Muscle of back (tissue), 13 donors: ENCODE results near the gene BBS12. TPM values are rescaled to one million over a fixed set of nuclear protein-coding genes. Genes with fewer than 3 reads are reported as not detected.

ENCODE experiments used
- DNase-seq, 3 donors: peaks; one replicate each; pipeline versions ENCODE4 v3.0.0 to v3.0.0-alpha.2; 2013
- long read RNA-seq, 9 donors: transcript quantifications; one replicate each; lab custom pipeline, GENCODE V29; 2026
- polyA plus RNA-seq, 10 donors: library from polyadenylated mRNA; unstranded; fragments of 120-200 nt; gene quantifications; one replicate each; pipeline ENCODE4 v1.2.1, GENCODE V29; 2013; ENCODE audit not compliant: insufficient read length in 10 of 10

BBS12 gene
- 1 to 10 TPM; 3.3 to 4.8 (median 4.1) TPM for polyA plus RNA-seq
- long read RNA-seq, donor 1, partial matches to known transcripts = 0 of 2 reads
- long read RNA-seq, donor 1, other reads (novel, unspliced or antisense) = 0 of 2 reads
- long read RNA-seq, donor 2, partial matches to known transcripts = 0 of 4 reads
- long read RNA-seq, donor 2, other reads (novel, unspliced or antisense) = 0 of 4 reads
- long read RNA-seq, donor 3 = 0 reads
- long read RNA-seq, donor 4, partial matches to known transcripts = 0 of 2 reads
- long read RNA-seq, donor 4, other reads (novel, unspliced or antisense) = 0 of 2 reads
- long read RNA-seq, donor 5, transcript BBS12-201 (2 exons, 3,244 nt) = major isoform, 8 of 8 reads
- long read RNA-seq, donor 5, partial matches to known transcripts = 0 of 8 reads
- long read RNA-seq, donor 5, other reads (novel, unspliced or antisense) = 0 of 8 reads
- long read RNA-seq, donor 6, partial matches to known transcripts = 0 of 3 reads
- long read RNA-seq, donor 6, other reads (novel, unspliced or antisense) = 0 of 3 reads
- long read RNA-seq, donor 7, partial matches to known transcripts = 0 of 2 reads
- long read RNA-seq, donor 7, other reads (novel, unspliced or antisense) = 0 of 2 reads
- long read RNA-seq, donor 8, partial matches to known transcripts = 0 of 1 reads
- long read RNA-seq, donor 8, other reads (novel, unspliced or antisense) = 0 of 1 reads
- long read RNA-seq, donor 9 = 0 reads

- DNase-seq = peak; percentile 99 to 100 (median 100)
Observed at GRCh38 chr4:122732329-122733026, at the start of gene BBS12. TSS of gene BBS12 (plus strand) at chr4:122732704. CDS start at chr4:122741893, 9,189 bp downstream.

- DNase-seq = no peak
Observed at GRCh38 chr4:122686691-122687090, 45.8 kb upstream of the BBS12 start.

- no peak for DNase-seq
Observed at GRCh38 chr4:122687531-122688061, 44.9 kb upstream of the BBS12 start.

- peak in 1 of 3 donors; percentile 31 for DNase-seq
Observed at GRCh38 chr4:122688529-122689140, 43.9 kb upstream of the BBS12 start.

- no peak for DNase-seq
Observed at GRCh38 chr4:122689972-122690371, 42.5 kb upstream of the BBS12 start.

- DNase-seq = no peak
Observed at GRCh38 chr4:122691988-122692387, 40.5 kb upstream of the BBS12 start.

GRCh38 chr4:122692641-122693520, 39.6 kb upstream of the BBS12 start:
- DNase-seq = no peak

GRCh38 chr4:122695226-122695625, 37.3 kb upstream of the BBS12 start:
- DNase-seq = no peak

- DNase-seq = peak in 1 of 3 donors; percentile 39
Observed at GRCh38 chr4:122700178-122700725, 32.3 kb upstream of the BBS12 start.

- no peak for DNase-seq
Observed at GRCh38 chr4:122701061-122701460, 31.4 kb upstream of the BBS12 start.

- no peak for DNase-seq
Observed at GRCh38 chr4:122701965-122702364, 30.5 kb upstream of the BBS12 start.

GRCh38 chr4:122702939-122703338, 29.6 kb upstream of the BBS12 start:
- no peak for DNase-seq

GRCh38 chr4:122703868-122704267, 28.6 kb upstream of the BBS12 start:
- no peak for DNase-seq

- DNase-seq = no peak
Observed at GRCh38 chr4:122705009-122705408, 27.5 kb upstream of the BBS12 start.

GRCh38 chr4:122705547-122706117, 26.9 kb upstream of the BBS12 start:
- no peak for DNase-seq

- no peak for DNase-seq
Observed at GRCh38 chr4:122706511-122706910, 26.0 kb upstream of the BBS12 start.

GRCh38 chr4:122707497-122707896, 25.0 kb upstream of the BBS12 start:
- DNase-seq = no peak

- no peak for DNase-seq
Observed at GRCh38 chr4:122709236-122709635, 23.3 kb upstream of the BBS12 start.

GRCh38 chr4:122710434-122711308, 21.8 kb upstream of the BBS12 start:
- peak in 2 of 3 donors; percentile 42 to 75 for DNase-seq
